ENCODE data around the gene POLR3GL.

The POLR3GL gene

DNA sequence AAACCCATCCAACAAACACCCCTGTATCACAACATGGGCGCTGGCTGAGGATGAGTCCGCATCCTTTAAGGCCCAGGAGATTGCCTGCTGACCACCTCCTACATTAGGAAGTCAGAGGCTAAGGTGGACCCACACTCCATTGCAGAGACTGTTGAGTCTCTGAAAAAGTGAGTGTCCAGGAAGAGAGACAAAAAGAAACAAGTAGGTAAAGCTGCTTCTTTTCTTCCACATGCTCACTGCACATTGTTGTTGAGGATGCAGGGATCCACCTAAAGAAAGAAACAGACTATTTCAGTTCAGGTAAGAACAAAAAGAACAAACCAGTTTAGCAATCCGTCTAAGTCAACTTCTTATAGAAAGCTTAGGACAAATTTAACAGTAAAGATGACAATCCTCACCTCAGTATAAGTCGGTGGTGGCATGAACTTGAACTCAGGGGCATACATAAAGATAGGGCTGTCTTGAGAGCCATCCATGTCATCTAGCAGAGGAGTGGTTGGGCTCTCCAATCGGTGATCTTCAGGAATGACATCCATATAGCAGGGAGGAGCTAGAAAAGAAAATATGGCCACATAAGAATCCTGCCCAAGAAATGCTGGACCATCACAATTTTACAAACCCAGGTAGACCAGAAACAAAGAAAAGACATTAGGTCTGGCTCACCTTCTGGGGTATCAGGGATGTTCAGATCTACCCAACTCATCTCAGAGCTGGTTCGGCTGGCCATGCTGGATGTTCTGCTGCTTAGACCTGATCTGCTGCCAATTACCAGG is 29.3 kb downstream of the POLR3GL start:
- DNase-seq: no peak

- no peak for DNase-seq
These were observed 30.1 kb downstream of the POLR3GL start for GRCh38 chr1:145994391-145995120.

- DNase-seq: no peak
These were observed 30.8 kb downstream of the POLR3GL start for GRCh38 chr1:145995148-145995881.

- DNase-seq: no peak
These were observed 31.5 kb downstream of the POLR3GL start for GRCh38 chr1:145995964-145996432.

GRCh38 chr1:145996433-145997015 is 32.0 kb downstream of the POLR3GL start, which contains the start of gene TXNIP:
Gene TXNIP (minus strand): TSS chr1:145996579. CDS start chr1:145996266, 313 bp downstream.
- peak; percentile 96 for DNase-seq

- peak; percentile 76 for DNase-seq
These were observed 32.7 kb downstream of the POLR3GL start for GRCh38 chr1:145997016-145997717.

DNA sequence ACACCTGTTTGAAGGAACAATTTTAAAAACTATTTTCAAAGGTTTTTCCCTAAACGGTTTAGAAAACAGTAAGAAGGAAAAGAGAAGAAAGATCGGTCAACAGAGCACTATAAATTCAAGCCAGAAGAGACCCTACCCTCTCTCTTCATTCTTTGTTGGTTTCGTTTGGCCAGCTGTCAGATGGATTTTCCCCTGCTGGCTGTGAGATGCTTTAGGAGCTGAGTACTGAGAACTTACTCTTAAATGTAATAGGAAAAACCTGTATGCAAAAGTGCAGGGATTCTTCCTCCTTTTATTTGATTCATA is 33.2 kb downstream of the POLR3GL start:
- DNase-seq: no peak

DNA sequence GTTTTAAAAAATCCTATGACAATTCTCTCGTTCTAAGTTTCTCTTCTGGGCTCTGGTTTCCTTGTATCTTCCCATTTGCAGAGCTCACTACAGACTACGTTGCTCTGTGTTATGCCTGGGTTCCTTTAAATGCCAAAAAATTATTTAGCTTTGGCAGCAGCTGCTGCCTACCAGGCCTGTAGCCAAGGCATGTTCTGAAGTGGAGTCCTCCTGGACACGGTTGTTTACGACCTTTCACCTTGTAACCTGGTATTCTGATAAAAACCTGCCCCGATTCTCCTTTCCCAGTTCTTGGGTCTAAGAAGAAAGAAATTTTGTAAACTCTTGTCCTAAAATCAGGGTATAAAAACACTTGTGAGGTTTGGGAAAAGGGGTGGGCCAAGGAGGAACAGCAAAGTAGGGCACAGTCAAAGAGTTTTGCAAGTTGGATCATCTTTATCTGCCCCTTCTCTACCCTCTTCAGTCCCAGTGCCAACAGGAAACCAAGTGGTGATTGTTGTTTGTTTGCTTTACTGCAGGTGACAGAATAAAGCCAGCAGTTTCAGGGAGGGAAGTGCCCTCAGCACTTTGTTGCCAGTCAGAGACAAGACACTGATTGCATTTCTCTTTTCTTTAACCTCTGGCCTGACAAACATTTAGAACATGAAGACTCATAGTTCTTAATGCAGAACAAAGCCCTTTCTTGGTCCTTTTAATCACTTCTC is 35.0 kb downstream of the POLR3GL start:
- peak; percentile 47 for DNase-seq

- DNase-seq: no peak
These were observed 37.2 kb downstream of the POLR3GL start for GRCh38 chr1:146001709-146002108.

GRCh38 chr1:146007489-146008133 is 43.1 kb downstream of the POLR3GL start:
- DNase-seq: no peak

DNA sequence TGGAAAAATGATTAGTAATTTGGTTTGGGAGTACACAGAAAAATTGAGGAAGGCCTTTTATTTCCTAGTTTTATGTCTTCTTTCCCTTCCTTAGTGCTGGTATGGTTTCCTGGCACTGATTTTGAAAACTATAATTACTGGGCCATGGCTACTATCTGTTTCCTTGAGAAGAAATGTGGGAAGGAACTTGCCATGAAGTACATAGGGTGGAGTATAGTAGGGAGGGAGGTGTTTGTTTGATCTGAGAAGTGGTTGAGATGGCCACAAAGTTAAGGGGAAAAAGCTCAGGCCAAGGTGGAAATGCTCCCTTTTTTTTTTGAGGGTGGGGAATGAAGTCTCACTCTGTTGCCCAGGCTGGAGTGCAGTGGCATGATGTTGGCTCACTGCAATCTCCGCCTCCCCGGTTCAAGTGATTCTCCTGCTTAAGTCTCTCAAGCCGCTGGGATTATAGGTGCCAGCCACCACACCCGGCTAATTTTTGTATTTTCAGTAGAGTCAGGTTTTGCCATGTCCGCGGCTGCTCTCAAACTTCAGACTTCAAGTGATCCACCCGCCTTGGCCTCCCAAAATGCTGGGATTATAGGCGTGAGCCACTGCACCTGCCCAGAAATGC is 45.7 kb downstream of the POLR3GL start:
- DNase-seq: no peak

DNA sequence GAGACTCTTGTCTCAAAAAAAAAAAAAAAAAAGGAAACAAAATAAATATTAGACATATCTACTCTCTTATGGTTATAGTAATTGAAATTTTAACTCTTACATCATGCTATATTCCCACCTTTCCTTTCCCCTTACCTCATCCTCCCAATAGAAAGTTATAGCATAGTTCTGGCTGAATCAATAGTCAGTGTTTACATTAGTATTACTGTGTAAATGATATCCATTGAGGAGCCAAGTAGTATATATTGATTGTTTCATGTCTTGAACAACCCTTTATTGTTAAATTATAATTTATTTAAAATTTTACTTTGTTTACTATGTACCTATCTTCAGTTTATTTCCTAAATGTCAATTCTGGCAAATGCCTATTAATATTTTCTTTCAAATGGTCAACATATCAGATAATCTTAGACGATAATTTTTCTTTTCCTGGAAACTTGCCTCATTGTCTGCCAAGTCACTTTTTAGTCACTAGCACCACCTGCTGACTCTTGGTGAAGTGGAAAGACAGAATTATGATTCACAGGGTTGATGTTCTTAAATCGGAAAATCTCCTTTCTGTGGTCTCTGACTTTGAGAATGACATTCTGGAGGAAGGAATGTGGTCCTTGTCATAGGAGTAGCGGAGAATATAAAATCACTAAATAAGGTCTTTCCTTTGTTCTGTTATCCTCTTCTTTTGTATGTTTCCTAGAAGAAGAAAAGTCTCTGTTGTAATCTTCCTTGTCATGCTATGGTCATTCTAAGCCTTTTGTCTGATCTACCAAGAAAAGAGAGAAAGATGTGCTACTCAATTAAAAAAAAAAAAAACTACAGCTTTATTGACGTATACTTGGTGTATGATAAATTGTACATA is 48.4 kb downstream of the POLR3GL start:
- DNase-seq: peak; percentile 57

DNA sequence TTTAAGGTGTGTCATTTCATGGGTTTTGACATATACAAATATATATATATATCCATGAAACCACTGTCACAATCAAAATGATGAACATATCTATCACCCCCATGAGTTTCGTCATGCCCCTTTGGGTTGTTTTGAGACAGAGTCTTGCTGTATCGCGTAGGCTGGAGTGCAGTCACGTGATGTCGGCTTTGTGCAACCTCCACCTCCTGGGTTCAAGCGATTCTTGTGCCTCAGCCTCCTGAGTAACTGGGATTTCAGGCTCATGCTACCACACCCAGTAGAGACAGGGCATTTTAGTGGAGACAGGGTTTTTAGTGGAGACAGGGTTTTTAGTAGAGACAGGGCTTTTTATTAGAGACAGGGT is 49.1 kb downstream of the POLR3GL start:
- no peak for DNase-seq

- no peak for DNase-seq
These were observed 52.4 kb downstream of the POLR3GL start for GRCh38 chr1:146016891-146017290.

GRCh38 chr1:146019231-146020057 is 55.0 kb downstream of the POLR3GL start:
- no peak for DNase-seq

GRCh38 chr1:146020058-146021049 is 55.9 kb downstream of the POLR3GL start:
- DNase-seq: no peak

DNA sequence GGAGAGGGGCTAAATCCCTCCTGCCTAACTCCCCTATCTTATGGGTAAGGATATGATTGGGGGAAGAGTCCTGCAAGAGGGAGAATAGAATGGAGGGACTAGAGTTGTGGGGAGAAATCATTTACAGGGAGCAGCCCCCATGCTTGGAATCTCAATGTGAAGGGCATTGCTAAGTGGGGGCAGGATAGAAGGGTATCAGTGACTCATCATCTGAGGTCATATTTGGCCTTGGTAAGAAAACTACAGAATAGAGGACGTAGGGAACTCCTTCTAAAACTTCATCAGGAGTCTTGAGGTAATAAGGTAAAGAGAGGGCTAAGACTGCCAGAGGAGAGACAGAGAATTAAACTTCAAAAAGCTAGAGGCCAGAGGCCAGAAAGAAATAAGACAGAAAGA is 56.6 kb downstream of the POLR3GL start:
- DNase-seq: no peak

Data from CD4-positive, alpha-beta T cell treated with Interleukin-15 for 1 hour (primary cell).